Activated CD4-positive, alpha-beta T cell treated with anti-CD3 and anti-CD28 coated beads, Interleukin-2, amount 50 U/mL, for 48 hours (primary cell): ENCODE results near the gene CBY1.

ENCODE experiments used
- DNase-seq, 2 experiments: peaks; one replicate each; pipeline ENCODE4 v3.0.0-alpha.2; 2020

CBY1 gene

DNA sequence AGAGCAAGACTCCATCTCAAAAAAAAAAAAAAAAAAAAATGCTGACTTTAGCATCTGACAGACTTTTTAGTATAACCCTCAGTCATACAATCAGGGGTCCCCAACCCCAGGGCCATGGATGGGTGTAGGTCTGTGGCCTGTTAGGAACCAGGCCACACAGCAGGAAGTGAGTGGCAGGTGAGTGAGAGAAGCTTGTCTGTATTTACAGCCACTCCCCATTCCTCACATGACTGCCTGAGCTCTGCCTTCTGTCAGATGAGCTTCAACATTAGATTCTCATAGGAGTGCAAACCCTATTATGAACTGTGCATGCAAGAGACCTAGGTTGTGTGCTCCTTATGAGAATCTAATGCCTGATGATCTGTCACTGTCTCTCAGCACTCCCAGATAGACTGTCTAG lies 3.6 kb upstream of the CBY1 start:
- no peak for DNase-seq

DNA sequence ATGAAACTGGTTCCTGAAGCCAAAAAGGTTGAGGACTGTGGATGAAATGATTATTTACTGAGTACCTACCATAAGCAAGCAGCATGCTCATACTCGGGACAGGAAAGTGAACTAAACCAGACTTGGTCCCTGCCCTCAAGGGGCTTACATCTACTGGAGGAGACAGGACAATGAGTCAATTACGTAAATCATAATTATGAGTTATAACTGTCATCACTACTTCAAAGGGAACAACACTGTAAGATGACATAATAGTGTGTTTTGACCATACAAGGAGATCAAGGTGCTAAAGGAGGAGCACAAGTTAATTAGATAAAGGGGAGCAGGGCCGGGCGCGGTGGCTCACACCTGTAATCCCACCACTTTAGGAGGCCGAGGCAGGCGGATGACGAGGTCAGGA lies 2.7 kb upstream of the CBY1 start:
- DNase-seq = no peak

DNA sequence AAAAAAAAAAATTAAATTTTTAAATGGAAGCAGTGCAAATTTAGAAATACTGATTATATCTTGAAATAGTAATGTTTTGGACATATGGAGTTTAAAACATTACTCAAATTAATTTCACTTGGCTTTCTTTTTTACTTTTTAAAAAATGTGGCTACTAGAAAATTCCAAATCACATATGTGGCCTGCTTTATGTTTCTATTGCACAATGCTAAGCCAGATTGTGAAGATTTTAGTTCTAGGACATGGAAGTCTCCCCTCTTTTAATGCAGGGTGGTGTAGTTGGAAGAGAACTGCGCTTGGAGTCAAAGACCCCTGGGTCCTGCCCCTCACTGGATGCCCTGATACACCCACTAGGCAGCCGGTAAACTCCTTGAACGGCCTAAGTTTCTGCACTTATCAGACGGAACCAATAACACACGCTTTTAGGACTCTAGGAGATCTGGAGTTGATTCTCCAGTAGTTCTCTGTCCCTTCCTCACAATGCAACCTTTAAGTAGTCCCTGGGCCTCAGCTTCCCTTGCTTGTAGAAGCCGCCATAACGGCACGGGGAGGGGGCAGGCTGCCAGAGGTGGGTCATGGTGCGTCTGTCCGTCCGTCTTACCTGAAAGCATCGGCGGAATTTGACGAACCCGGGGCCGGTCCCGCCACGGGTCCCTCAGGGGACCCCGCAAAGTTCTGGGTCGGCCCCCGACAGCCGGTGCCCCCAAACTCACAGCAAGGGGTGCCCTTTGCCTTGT lies 751 bp upstream of the CBY1 start:
- no peak for DNase-seq

DNA sequence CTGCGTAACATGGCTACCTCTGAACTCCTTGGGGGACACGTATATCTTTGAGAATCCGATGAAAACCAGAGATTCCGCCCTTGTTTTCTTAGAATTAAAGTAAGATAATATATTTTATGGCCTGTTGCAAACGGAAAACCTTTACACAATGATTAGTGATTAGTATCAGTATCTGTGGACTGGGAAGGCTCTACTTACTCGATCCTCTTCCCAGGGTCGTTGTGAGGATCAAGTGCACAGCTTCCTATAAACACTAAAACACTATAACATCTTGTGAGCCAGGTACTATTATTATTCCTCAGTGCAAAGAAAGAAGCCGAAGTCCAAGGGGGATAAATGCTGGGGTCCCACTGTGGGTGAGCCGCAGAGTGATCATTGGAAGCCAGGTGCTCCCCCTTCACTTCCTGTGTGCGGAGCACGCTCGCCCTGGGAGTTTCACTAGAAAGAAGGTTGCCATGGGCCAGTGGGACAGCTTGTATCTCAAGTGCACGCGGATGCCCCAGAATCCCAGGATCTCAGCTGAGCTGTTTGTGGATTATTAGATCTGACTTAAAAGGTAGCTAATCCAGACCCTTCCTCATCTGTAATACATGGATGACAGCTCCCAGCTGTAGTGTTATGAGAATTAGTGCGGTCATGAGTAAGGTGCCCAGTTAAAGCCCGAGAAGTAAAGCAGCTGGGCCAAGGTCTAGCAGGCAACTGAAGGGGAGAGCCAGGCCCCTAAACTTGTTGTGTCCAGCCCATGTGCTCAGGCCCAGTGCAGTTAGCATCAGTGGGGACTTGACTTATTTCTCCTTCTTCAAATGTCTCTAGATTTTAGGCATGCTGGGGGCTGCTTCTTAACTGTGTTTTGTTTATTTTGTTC lies 839 bp downstream of the CBY1 start:
- DNase-seq = peak; percentile 45 to 61

DNA sequence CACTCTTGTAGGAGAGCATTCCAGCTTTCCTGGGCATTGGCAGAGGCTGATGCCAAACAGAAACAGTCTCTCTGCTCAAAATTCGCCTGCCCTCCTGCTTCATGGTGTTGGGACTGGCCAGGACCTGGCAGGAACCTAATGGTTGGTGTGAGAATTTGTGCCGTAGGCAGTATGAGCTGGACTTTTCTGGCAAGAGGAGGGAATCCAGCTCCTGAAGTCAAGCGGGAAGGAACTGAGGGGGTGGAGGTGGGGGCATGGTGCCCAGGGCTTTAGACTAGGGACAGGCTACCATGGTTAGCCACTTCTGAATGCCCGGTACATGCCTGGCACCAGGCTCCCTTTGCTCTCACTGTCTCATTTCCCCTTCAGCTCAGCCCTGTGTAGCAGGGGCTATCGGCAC lies 18.4 kb downstream of the CBY1 start:
- no peak for DNase-seq

DNA sequence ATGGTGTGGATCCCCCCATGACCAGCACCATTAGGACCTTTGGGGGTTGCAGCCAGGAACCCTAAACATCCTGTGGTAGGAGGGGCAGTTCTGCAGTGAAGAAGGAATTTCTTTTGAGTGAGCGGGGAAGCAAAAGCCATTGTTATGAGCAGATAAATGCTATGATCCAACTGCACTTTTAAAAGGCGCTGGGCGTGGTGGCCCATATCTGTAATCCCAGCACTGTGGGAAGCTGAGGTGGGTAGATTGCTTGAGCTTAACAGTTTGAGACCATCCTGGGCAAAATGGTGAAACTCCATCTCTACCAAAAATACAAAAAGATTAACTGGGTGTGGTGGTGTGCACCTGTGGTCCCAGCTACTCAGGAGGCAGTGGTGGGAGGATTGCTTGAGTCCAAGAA lies 19.4 kb downstream of the CBY1 start:
- DNase-seq = no peak

DNA sequence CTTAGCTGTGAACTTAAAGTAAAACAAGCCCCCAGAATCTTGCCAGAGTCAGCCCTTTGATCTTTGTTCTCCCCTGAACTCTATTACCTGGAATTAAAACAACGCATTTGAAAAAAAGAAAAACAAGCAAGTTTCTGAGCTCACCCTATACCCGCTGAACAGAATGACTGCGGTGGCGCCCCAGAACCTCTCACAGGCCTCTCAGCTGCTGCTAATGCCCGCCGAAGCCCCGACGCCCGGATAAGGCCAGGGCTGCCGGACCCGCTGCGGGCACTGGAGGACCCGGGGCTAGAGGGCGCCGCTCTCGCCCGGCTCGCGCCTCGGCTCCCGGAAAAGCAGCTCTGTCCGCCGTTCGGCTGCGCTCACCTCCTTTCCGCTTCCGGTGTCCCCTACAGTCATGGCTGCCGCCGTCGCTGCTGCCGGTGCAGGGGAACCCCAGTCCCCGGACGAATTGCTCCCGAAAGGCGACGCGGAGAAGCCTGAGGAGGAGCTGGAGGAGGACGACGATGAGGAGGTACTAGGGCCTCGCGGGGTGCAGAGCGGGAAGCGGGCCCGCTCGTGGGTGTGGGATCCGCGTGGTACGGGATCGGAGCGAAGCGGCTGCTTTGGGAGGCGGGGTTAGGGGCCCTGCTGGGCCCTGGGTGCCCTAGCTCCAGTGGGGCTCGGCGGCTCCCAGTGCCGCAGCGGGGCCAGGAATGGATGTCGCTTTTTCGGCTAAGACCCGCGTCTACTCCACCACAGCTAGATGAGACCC lies 25.3 kb downstream of the CBY1 start, which contains the start of gene TOMM22:
Gene TOMM22 (plus strand): TSS at position 376 of the 754 bp plus-strand sequence. CDS start 22 bp downstream, at position 398.
- DNase-seq = peak; percentile 83 to 87

DNA sequence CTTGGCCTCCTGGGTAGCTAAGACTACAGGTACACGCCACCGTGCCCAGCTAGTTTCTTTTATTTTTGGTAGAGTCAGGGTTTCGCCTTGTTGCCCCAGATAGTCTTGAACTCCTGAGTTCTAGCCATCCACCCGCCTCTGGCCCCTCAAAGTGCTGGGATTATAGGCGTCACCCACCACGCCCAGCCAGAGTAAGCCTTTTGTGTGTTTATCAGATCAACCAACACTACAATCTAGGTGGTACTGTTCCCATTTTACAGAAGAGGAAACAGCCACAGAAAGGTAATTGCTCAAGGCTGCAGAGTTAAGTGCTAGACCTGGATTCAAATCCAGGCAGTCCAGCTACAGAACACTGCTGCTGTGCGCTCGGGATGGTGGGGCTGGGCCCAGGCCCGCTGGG lies 28.5 kb downstream of the CBY1 start:
- DNase-seq = no peak

DNA sequence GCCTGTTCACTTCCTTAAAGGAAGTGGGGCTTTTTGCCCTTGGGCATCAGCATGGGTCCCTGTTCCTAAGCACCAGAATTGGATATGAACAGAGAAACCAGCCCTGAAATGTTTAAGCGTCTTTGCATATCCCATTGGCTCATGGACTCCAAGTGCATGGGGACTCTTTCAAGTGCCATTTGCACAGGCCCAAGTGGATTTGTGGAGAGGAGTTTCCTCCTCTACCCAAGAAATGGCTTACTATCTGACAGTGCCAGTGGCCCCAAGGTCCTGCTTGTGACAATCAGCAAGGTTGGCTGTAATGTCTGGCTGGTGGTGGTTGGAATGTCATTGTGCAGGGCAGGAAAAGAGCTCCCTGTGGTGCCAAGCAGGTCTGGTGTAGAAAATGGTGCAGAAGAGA lies 29.3 kb downstream of the CBY1 start:
- DNase-seq = no peak

DNA sequence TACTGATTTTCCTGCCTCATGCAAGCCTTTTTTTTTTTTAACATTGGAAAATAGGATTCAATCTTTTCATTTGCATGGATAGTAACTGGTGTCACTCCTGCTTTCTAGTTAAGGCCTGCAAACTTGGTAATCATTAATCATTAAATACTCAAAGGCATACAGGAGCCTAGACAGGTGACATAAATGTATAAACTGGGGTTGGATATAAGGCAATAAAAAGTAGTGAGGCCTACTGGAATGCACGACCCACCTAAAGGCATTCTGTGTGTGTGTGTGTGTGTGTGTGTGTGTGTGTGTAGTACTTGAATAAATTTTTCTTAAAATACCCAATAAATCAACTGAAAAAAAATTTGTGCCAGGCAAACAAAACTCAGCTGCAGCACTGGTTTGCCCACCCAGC lies 33.2 kb downstream of the CBY1 start:
- DNase-seq = no peak

DNA sequence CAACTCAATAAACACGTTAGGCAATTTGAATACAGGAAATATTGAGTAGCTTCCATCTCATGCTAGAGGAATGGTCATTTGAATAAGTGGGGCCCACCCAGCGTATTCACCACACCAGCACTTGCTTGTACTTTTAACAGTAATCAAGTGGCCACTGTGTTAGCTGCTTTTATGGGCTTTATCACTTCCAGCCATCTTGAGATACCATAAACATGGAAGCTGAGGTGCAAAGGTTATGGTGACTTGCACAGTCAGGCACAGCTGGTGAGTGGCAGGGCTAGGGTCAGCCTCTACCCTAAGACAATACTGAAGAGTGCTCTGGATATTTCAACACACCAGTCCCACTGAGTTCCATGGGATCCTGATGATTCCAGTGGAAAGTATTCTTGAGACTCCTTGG lies 37.6 kb downstream of the CBY1 start:
- DNase-seq = no peak

DNA sequence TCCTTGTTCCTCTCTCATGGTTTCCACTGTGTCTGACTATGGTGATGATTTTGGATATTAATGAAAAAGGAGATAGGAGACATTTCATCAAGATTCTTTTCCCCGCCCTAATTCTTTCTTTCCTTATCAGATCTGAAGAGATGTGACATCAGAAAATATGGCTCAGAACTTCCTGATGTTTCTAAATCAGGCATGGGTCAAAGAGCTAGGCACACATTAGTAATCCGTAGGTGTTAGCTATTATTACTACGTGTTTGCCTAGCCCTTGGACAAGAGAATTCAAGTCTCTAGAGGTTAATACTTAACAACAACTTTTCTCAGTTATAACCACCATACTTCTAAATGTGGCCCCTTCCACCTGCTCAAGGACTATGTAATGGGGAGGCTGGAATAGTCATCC lies 38.5 kb downstream of the CBY1 start:
- no peak for DNase-seq

DNA sequence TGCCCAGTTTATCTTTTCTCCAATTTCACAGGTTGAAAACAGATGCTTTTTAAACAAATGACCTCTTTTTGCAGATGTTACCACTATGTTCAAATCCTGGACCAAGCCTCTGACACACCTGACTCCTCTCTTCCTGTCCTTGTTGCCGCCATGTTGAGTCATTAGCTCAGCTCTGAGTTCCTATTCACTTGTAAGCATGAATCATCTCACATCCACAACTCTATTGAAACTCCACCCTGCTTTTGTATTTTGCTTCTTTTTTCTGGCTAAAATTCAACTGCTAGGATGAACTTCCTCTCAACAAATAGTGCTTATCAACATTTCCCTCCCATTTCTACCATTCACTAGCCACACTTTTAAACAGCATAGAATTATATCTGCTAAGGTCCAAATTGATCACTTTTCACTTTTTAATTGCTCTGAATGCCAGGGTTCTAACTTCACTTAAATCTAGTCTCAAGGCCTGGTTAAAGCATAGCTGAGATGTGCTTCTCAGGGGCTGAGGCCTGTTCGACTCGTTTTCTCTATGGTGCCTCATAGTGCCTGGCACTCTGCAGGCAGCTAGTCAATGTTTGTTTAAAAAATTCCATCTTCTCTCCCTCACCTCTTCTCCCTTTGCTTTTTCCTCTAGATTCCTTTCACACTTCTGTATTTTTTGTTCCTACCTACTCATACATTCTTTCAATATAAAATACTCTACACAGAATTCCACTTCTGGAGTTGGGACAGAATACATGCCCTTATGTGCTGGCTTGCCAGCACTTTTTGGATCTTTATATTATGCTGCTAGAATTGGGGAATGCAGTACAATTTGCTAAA lies 40.4 kb downstream of the CBY1 start:
- peak; percentile 31 to 56 for DNase-seq

DNA sequence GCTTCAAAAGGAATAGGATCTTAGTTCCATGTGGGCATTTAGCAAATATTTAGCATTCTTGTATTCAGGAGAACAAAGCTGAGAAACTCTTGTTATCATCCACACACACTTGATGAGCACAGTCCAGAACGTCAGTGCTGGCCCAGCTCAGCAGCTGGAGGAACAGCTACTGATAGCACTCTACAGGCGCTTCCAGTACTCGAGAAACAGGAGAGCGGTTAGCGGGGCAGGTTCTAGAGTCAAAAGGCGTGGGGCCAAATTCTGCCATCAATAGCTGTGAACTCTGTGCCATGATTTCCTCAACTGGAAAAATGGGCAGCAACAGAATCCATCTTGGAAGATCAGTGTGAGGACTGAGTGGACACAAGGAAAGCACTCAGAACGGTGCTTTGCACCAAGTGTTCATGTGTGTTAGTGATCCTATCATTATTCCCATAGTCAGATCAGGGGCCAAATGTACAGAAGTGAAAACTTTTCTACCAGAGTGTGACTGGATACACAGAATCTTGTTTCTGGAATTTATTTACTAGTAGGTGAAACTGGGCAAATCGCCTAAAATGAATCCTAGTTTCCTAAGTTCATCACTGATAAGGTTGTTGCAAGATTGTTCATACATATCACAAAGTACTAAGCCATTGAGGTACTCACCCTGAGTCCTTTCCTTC lies 41.1 kb downstream of the CBY1 start:
- DNase-seq = no peak

DNA sequence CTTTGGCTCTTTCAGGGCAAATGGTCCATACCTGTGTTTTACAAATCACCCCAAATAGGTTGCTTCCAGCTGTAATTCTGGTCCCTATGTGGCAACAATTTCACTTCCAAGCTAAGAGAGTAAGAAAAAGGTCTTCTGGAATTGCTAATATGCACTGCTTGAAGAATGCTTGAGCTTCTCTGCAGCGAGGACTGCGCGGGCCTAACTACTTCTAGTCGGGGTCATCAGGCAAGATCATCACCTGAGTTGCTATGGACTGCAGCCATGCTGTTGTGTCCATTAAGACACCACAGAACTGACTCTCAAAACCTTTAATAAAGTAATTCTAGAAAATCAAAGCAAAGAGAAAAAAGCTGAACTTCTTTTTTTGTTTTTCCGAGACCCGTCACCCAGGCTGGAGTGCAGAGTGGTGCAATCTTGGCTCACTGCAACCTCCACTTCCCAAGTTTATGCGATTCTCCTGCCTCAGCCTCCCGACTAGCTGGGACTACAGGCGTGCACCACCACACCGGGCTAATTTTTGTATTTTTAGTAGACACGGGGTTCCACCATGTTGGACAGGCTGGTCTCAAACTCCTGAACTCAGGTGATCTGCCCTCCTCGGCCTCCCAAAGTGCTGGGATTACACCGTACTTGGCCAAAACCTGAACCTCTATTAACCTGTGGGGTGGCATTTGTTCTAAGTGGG lies 42.1 kb downstream of the CBY1 start:
- DNase-seq = no peak

DNA sequence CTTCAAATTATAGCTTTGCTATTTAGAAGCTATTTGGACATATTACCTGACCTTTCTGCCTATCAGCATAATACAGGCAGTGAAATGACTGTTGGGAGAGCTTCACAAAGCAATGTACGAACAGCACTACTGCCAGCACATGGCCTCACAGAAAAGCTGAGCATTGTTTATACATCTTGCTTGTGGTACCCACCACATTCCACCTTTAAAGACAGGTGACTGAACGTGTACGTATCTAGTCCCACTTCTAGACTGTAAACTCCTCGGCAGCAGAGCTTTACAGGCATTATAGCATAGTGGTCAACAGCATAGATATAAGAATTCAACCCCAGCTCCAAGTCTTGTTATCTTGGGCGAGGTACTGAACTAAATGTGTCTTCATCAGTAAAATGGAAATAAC lies 42.7 kb downstream of the CBY1 start:
- no peak for DNase-seq

DNA sequence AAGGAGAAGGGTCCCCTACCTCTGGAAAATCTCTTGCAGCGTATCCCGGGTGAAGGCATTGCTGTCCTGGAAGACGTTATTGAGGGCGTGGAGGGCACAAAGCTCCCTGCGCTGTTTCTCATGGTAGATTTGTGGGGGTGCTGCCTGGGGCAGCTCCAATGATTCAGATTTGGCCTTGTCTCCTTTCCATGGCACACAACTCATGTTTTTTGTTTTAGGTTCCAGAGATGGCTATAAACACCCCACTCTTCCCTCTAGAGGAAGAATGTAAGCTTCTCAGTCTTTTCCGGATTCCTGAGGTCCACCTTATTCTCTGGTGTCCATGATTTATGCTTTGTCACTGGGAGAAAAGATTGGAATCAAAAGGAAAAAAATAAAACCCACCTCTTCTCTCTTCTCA lies 43.3 kb downstream of the CBY1 start:
- no peak for DNase-seq

DNA sequence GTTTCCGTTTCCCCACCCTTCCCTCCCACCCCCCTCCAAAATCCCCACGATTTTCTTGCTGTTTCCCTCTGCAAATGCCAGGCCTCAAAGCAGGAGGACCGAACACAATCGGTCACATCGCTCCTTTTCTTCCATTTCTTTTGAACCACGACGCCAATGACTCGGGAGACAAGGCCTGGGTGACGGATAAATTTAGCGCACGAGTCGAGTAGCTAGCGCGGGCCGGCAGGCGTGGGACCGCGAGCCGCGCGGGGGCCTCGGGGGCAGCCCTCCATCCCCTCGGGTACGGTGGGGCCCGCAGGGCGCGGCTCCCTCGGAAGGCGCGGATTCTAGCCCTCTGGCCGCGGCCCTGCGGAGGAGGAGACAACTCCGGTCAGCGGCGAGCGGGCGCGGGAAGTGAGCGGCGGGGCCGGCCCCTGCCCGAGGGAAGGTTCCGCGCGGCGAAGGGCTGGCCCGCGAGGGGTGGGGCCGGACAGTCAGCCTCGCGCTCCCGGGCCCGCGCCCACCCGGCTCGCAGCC lies 43.9 kb downstream of the CBY1 start:
- peak; percentile 57 to 61 for DNase-seq

DNA sequence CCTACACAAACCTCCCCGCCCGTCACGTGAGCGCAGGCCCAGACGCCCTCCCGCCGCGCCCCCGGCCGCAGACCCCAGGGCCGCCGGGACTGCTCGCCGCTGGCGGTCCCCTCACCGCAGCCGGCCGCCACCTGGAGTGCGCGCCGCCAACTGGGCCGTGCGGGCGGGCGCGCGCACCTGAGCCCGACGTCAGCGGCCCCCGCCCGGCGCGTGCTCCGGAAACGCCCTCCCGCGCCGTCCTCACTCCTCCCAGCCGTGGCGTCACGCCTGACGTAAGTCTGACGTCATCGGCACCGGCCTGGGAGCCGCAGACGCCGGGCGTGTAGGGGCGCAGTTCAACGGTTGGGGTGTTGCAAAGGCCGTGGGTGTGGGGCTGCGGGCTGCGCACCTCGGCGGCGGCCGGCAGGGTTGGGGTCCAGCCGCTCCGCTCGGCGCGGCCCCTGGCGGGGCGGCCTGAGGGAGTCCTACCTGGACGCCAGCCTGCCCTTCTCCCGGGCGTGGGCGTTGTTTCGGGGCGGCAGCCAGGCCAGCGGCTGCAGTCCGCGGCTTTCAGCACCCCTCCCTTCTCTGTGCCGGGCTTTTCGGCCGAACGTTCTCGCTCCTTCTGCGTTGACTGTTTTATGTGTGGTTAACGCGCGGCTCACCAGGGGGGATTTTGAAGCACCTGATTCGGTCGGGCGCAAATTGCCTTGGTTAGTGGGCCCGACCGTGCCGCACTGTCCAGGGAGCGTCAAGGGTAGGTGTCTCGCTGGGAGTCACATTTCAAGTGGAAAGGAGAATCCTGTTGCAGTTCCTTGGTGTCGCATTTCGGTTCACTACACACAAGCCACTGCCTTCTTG lies 44.6 kb downstream of the CBY1 start, which contains the start of gene JOSD1:
Gene JOSD1 (minus strand): TSS at position 155 of the 840 bp plus-strand sequence. CDS start 956 bp downstream, outside the sequence.
- peak; percentile 98 for DNase-seq

DNA sequence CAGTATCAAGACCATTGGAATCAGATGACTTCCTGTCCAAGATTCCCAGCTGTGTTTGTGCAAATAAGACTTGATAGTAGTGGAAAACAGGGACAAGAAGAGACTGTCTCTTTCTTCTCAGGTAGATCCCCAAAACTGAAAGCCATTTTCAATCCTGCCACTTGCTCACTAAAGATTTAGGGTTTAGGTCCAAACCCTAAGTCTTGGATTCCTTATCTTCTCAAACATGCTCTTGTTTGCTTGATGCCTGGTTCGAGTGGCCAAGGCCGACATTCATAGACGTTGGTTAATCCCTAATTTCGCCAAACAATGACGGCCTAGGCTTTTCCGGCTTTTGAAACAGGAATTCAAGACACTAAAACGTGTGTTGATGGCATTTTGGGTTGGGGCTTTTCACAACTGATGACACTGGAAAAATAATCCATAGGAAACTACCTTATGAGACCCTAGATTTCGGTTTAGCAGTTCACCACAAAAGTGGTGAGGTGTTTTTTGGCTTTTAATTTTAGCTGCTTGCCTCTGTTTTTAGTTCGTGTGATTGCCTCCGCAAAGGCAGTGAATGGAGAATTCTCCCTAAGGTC lies 48.3 kb downstream of the CBY1 start:
- no peak for DNase-seq
